Esophagus squamous epithelium (tissue), 4 donors: ENCODE measurements around the gene TMEM81.

Experiments used
- CTCF ChIP-seq, 6 experiments: fragments of 450-650 bp in 4 of 6; fragments of 200-600 bp in 2 of 6; sonication (generic) in 2 of 6; IDR thresholded peaks; one replicate each; pipeline ENCODE4 v1.5.1; 2016 to 2019; ENCODE audit warnings: antibody characterized with exemption in 6 of 6, mild to moderate bottlenecking in 4 of 6, moderate library complexity in 4 of 6
- POLR2A ChIP-seq, 4 donors: fragments of 450-650 bp; IDR thresholded peaks; one replicate each; pipeline ENCODE4 v1.6.1; 2017; ENCODE audit warnings: antibody characterized with exemption in 4 of 4, mild to moderate bottlenecking in 4 of 4, moderate library complexity in 3 of 4

DNA sequence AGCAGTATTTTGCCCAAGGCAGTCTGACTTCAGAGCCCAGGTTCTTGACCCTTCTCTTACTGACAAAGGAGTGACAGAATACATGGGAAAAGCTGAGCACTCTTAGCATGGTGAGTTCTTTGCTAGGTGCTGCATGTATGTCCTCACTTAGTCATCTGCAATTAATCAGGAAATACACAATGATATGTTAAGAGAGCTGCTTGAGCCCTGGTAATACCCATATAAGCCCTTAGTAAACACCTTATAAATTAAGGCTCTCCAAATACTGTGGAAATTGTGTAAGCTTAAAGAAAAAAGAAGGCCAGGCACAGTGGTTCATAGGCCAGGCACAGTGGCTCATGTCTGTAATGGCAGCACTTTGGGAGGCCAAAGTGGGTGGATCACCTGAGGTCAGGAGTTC is 14.0 kb upstream of the TMEM81 start:
- TF ChIP-seq CTCF (IDR thresholded peaks at IDR 0.05) (no peak), POLR2A (IDR thresholded peaks at IDR 0.05) (no peak)
